OCI-LY7 (cell line): ENCODE results near the gene GLIS2. TPM values are rescaled to one million over a fixed set of nuclear protein-coding genes. Genes with fewer than 3 reads are reported as not detected.

Experiments used
- BruUV-seq: library from RNA; stranded (reverse); fragments of 400-500 nt; replicated peaks from 2 replicates; lab custom pipeline; 2021; lab: Mats Ljungman, UMichigan
- CTCF ChIA-PET: fragments of 300-600 bp; sonication (Branson Sonifier 250); formaldehyde crosslinking; loops from one replicate; lab custom pipeline; 2022; ENCODE audit warnings: antibody characterized with exemption; ENCODE audit not compliant: unreplicated experiment; lab: Charles Lee
- POLR2A ChIA-PET: fragments of 300-600 bp; sonication (Branson Sonifier 250); formaldehyde crosslinking; loops from one replicate; lab custom pipeline; 2022; ENCODE audit warnings: antibody characterized with exemption; lab: Charles Lee
- DNase-seq: peaks from one replicate; pipeline ENCODE4 v3.0.0-alpha.2; 2015; ENCODE audit warnings: low spot score
- H2AFZ ChIP-seq: fragments of 200-600 bp; sonication (generic), shearing (Covaris generic); 2 replicates; pipeline ENCODE4 v1.6.1; 2014; ENCODE audit warnings: mild to moderate bottlenecking, antibody characterized with exemption, low read length, moderate library complexity
- H3K27ac ChIP-seq: fragments of 200-600 bp; sonication (generic); 2 replicates; pipeline ENCODE4 v1.5.1; 2014; ENCODE audit warnings: mixed run types, low read depth, mild to moderate bottlenecking, moderate library complexity, low read length, inconsistent platforms; ENCODE audit not compliant: poor library complexity, severe bottlenecking
- H3K36me3 ChIP-seq: fragments of 200-600 bp; sonication (generic); 2 replicates; pipeline ENCODE4 v1.6.1; 2014; ENCODE audit warnings: mild to moderate bottlenecking, antibody characterized with exemption, low read length, moderate library complexity, mixed read lengths; ENCODE audit not compliant: insufficient read depth
- H3K4me1 ChIP-seq: fragments of 200-600 bp; sonication (generic); 2 replicates; pipeline ENCODE4 v1.5.1; 2014; ENCODE audit warnings: mild to moderate bottlenecking, low read length; ENCODE audit not compliant: insufficient read depth, poor library complexity, severe bottlenecking
- H3K4me2 ChIP-seq: fragments of 200-600 bp; sonication (generic); 2 replicates; pipeline ENCODE4 v1.6.1; 2014; ENCODE audit warnings: mild to moderate bottlenecking, low read length
- H3K4me3 ChIP-seq: fragments of 200-600 bp; sonication (generic); 2 replicates; pipeline ENCODE4 v1.5.1; 2014; ENCODE audit warnings: mild to moderate bottlenecking, low read depth, low read length; ENCODE audit not compliant: poor library complexity, severe bottlenecking
- H3K79me2 ChIP-seq: fragments of 200-600 bp; sonication (generic); 2 replicates; pipeline ENCODE4 v1.6.1; 2016; ENCODE audit warnings: low read depth, mild to moderate bottlenecking, low read length, moderate library complexity, mixed read lengths; ENCODE audit not compliant: insufficient read depth
- H3K9me2 ChIP-seq: fragments of 200-600 bp; sonication (generic); 2 replicates; pipeline ENCODE4 v1.6.1; 2016; ENCODE audit warnings: mild to moderate bottlenecking, low read length, mixed read lengths; ENCODE audit not compliant: insufficient read depth
- H3K9me3 ChIP-seq: fragments of 200-600 bp; sonication (generic); 2 replicates; pipeline ENCODE4 v1.6.1; 2014; ENCODE audit warnings: mild to moderate bottlenecking, mixed run types, low read length, mixed read lengths
- H4K20me1 ChIP-seq: fragments of 200-600 bp; sonication (generic); 2 replicates; pipeline ENCODE4 v1.6.1; 2014; ENCODE audit warnings: mild to moderate bottlenecking, antibody characterized with exemption, low read length, moderate library complexity, mixed read lengths; ENCODE audit not compliant: insufficient read depth
- CTCF ChIP-seq: fragments of 200-600 bp; sonication (generic); conservative IDR thresholded peaks from 2 replicates; pipeline ENCODE4 v1.5.1; 2014; ENCODE audit warnings: mild to moderate bottlenecking, antibody characterized with exemption, low read length, moderate library complexity, mixed read lengths
- EZH2phosphoT487 ChIP-seq: fragments of 200-600 bp; sonication (generic); IDR thresholded peaks from 2 replicates; pipeline ENCODE4 v1.6.1; 2018; ENCODE audit warnings: low read depth, borderline replicate concordance, mild to moderate bottlenecking, mixed run types, antibody characterized with exemption, low read length, moderate library complexity, mixed read lengths
- intact Hi-C: fragments of 100-400 bp; cut with micrococcal nuclease; formaldehyde crosslinking; loops from one replicate; pipeline ENCODE4 v1.10.0; 2022; ENCODE audit not compliant: unreplicated experiment
- total RNA-seq, 2 experiments: library from RNA; depleted of rRNA in 1 of 2; stranded (reverse); fragments of >200 nt in 1 of 2; shearing (Covaris generic) in 1 of 2; gene quantifications; 2 replicates each; pipeline ENCODE4 v1.2.3, GENCODE V29; 2014 to 2022

The GLIS2 gene
- total RNA-seq, 2 experiments from 2014 or later: 0.08 TPM; not detected in 1

GRCh38 chr16:4293822-4294457, 21.9 kb upstream of the GLIS2 start:
- ChIA-PET POLR2A (interaction anchor here (0.7 to 0.9 kb wide), 2 partner anchors 18 to 123 kb away, joined by 3 to 5 read pairs; no protein-coding TSS in a partner anchor), CTCF (no interaction called here)
- Histone ChIP-seq H3K36me3 (peaks cover 3% of the 10 kb centered on the region; the same call in 1 of the 2 replicates), H3K79me2 (no peaks in the 10 kb centered on the region), H3K4me2 (no peak overlapping the region), H3K4me3 (no peak overlapping the region), H3K9me3 (no peaks in the 10 kb centered on the region), H3K4me1 (no peaks in the 10 kb centered on the region), H3K27ac (no peak overlapping the region), H2AFZ (no peak overlapping the region), H3K9me2 (no peaks in the 10 kb centered on the region), H4K20me1 (no peaks in the 10 kb centered on the region)
- intact Hi-C loops: no loop called here
- TF ChIP-seq EZH2phosphoT487: no peak
- no peak for TF ChIP-seq CTCF
- DNase-seq: no peak
- no TSS peak for BruUV-seq

GRCh38 chr16:4295581-4295980, 20.3 kb upstream of the GLIS2 start:
- DNase-seq: no peak
- peaks cover 8% of the 10 kb centered on the region; the same call in 1 of the 2 replicates for H3K36me3 ChIP-seq
- BruUV-seq: no TSS peak
- ChIA-PET CTCF (no interaction called here), POLR2A (interaction anchor here (1.7 kb wide), 1 partner anchor 10 kb away, joined by 5 read pairs; no protein-coding TSS in a partner anchor)
- H3K79me2 ChIP-seq: no peaks in the 10 kb centered on the region
- H3K9me2 ChIP-seq: no peaks in the 10 kb centered on the region
- intact Hi-C loops: no loop called here
- H3K4me3 ChIP-seq: no peak overlapping the region
- H3K27ac ChIP-seq: no peak overlapping the region
- no peaks in the 10 kb centered on the region for H3K9me3 ChIP-seq
- TF ChIP-seq EZH2phosphoT487 (no peak), CTCF (no peak)
- H3K4me2 ChIP-seq: no peak overlapping the region
- H4K20me1 ChIP-seq: no peaks in the 10 kb centered on the region
- no peaks in the 10 kb centered on the region for H3K4me1 ChIP-seq
- no peak overlapping the region for H2AFZ ChIP-seq

- intact Hi-C loops: no loop called here
- no peak overlapping the region for H3K4me2 ChIP-seq
Observed at GRCh38 chr16:4297480-4297879, 18.4 kb upstream of the GLIS2 start.

More at GRCh38 chr16:4297480-4297879, 18.4 kb upstream of the GLIS2 start:
- CTCF ChIA-PET: no interaction called here
- no TSS peak for BruUV-seq
- no peak overlapping the region for H2AFZ ChIP-seq
- H3K27ac ChIP-seq: no peak overlapping the region
- H3K9me3 ChIP-seq: no peaks in the 10 kb centered on the region
- no peaks in the 10 kb centered on the region for H4K20me1 ChIP-seq
- TF ChIP-seq CTCF: no peak
- no peak for TF ChIP-seq EZH2phosphoT487
- H3K4me3 ChIP-seq: no peak overlapping the region
- H3K79me2 ChIP-seq: no peaks in the 10 kb centered on the region
- H3K4me1 ChIP-seq: no peaks in the 10 kb centered on the region
- H3K9me2 ChIP-seq: no peaks in the 10 kb centered on the region
- H3K36me3 ChIP-seq: peaks cover 26% of the 10 kb centered on the region
- POLR2A ChIA-PET: interaction anchor here (1.7 kb wide), 1 partner anchor 8 kb away, joined by 5 read pairs; no protein-coding TSS in a partner anchor
- no peak for DNase-seq
